Measurements from ENCODE around the gene VWA8.

- no peak for TF ChIP-seq EP300 (IDR thresholded peaks at IDR 0.05)
- TF ChIP-seq, protein P1, sequence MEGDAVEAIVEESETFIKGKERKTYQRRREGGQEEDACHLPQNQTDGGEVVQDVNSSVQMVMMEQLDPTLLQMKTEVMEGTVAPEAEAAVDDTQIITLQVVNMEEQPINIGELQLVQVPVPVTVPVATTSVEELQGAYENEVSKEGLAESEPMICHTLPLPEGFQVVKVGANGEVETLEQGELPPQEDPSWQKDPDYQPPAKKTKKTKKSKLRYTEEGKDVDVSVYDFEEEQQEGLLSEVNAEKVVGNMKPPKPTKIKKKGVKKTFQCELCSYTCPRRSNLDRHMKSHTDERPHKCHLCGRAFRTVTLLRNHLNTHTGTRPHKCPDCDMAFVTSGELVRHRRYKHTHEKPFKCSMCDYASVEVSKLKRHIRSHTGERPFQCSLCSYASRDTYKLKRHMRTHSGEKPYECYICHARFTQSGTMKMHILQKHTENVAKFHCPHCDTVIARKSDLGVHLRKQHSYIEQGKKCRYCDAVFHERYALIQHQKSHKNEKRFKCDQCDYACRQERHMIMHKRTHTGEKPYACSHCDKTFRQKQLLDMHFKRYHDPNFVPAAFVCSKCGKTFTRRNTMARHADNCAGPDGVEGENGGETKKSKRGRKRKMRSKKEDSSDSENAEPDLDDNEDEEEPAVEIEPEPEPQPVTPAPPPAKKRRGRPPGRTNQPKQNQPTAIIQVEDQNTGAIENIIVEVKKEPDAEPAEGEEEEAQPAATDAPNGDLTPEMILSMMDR (IDR thresholded peaks at IDR 0.05) = no peak
- no peak for TF ChIP-seq POLR2A (IDR thresholded peaks at IDR 0.05)
- TF ChIP-seq POLR2AphosphoS5 (IDR thresholded peaks at IDR 0.05) = no peak
Measured at GRCh38 chr13:41680900-41681299, 280.0 kb downstream of the VWA8 start.
